AG10803 (cell line): ENCODE measurements around the gene RABGAP1L.
"Not testable (repeated sequence)": the region's sequence is repeated elsewhere in the genome, so short reads cannot be mapped to it uniquely, and the experiment has no call there.

Experiments used
- DNase-seq: peaks from one replicate; pipeline ENCODE4 v3.0.0; 2010; ENCODE audit warnings: low read depth
- H3K4me3 ChIP-seq: 2 replicates; pipeline ENCODE4 v1.5.1; 2011; ENCODE audit warnings: mild to moderate bottlenecking, low read length, control low read depth
- TF ChIP-seq, protein P1 (sequence below): conservative IDR thresholded peaks from 2 replicates; pipeline ENCODE4 v1.5.1; 2011; ENCODE audit warnings: mild to moderate bottlenecking, low read length, control low read depth, inconsistent platforms

Gene RABGAP1L

DNA sequence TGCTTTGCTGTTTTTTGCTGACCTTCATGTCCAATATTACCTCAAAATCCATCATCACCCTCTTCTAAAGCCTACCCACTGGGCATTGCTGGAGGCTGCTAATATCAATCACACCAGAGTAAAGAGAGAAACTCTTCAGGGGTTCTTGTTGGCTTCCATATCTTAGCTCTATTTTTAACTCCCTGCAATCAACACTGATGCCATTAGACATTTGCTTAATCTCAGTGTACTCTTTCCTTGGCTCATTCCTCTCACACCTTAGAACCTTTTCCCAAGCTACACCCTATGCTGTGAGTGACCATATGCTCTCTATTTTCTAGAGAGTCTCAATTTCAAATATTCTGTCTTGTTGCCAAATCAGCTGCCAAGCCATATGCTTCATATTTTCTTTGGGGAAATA, 40.6 kb upstream of the RABGAP1L start:
- TF ChIP-seq, protein P1, sequence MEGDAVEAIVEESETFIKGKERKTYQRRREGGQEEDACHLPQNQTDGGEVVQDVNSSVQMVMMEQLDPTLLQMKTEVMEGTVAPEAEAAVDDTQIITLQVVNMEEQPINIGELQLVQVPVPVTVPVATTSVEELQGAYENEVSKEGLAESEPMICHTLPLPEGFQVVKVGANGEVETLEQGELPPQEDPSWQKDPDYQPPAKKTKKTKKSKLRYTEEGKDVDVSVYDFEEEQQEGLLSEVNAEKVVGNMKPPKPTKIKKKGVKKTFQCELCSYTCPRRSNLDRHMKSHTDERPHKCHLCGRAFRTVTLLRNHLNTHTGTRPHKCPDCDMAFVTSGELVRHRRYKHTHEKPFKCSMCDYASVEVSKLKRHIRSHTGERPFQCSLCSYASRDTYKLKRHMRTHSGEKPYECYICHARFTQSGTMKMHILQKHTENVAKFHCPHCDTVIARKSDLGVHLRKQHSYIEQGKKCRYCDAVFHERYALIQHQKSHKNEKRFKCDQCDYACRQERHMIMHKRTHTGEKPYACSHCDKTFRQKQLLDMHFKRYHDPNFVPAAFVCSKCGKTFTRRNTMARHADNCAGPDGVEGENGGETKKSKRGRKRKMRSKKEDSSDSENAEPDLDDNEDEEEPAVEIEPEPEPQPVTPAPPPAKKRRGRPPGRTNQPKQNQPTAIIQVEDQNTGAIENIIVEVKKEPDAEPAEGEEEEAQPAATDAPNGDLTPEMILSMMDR = no peak
- no peak for DNase-seq
- no peak overlapping the region for H3K4me3 ChIP-seq

DNA sequence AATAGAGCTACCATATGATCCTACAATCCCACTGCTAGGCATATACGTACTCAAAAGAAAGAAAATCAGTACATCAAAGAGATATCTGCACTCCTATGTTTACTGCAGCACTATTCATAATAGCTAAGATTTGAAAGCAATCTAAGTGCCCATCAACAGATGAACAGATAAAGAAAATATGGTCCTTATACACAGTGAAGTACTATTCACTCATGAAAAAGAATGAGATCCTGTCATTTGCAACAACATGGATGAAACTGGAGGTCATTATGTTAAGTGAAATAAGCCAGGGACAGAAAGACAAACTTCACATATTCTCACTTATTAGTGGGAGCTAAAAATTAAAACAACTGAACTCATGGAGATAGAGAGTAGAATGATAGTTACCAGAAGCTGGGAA, 37.0 kb upstream of the RABGAP1L start:
- DNase-seq, H3K4me3 ChIP-seq: not testable (repeated sequence)

DNA sequence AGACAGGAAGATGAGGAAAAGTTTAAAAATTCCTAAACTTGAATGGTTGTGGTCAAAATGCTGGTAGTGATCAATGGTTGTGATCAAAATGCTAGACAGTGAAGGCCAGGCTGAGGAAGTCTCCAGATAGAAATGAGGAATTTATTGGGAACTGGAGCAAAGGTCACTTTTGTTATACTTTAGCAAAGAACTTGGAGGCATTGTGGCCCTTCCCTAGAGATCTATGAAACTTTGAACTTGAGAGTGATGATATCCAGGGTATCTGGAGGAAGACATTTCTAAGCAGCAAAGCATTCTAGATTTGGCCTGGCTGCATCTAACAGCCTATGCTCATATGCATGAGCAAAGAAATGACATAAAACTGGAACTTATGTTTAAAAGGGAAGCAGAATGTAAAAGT, 35.5 kb upstream of the RABGAP1L start:
- TF ChIP-seq, protein P1 = no peak
- DNase-seq = no peak
- H3K4me3 ChIP-seq = no peak overlapping the region

DNA sequence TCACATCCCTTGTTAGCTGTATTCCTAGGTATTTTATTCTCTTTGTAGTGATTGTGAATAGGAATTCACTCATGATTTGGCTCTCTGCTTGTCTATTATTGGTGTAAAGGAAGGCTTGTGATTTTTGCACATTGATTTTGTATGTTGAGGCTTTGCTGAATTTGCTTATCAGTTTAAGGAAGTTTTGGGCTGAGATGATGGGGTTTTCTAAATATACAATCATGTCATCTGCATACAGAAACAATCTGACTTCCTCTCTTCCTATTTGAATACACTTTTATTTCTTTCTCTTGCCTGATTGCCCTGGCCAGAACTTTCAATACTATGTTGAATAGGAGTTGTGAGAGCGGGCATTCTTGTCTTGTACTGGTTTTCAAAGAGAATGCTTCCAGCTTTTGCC, 32.1 kb upstream of the RABGAP1L start:
- not testable (repeated sequence) for DNase-seq, H3K4me3 ChIP-seq

DNA sequence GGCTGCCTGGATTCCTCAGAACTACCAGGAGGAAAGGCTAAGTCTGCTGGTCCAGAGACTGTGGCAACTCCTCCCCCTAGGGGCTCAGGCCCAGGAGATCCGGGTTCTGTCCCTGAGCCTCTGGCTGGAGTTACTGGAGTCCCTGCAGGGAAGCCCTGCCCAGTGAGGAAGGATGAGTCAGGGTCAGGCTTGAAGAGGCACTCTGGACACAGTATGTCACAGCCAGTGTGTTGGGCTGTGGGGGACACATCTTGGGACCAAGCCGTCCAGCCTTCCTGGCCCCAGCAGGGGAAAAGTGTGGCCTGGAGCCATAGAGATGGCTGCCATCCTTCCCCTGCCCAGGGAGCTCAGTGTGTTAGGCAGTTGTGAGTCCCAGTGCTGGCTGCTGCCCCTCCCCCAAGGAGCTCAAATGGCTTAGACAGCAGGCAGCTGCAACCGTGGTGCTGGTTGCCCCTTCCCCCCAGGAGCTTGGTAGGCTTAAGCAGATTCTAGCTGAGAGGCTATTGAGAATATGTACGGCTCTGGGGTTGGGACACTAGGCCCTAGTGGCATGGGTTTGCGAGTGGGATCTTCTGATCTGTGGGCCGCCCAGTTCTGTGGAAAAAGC, 28.2 kb upstream of the RABGAP1L start:
- TF ChIP-seq, protein P1 = no peak
- no peak for DNase-seq

DNA sequence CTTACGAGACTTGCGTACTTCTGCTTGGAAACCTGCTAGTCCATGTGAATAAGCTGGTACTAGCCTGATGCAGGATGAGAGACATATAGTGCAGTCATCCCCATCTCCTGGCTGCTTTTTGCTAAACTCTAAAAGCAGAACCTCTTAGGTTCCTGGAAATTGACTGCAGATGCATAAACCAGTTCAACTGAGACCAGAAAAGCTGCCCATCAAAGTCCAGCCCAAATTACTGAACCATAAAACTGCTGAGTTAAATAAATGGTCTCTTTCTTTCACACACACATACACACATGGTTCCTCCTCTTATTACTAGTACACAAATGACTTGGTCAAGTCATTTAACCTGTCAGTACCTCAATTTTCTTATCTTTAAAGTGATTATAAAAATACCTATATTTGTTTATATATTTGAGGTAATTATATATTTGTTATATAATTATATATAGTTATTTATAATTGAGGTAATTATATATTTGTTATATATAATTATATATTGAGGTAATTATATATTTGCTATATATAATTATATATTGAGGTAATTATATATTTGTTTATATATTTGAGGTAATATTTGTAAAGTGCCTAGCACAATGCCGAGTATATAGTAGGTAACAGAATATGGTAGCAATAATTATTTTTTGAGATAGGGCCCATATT, 25.2 kb upstream of the RABGAP1L start:
- no peak overlapping the region for H3K4me3 ChIP-seq
- TF ChIP-seq, protein P1 = no peak
- DNase-seq = no peak

More for the DNA sequence above, 28.2 kb upstream of the RABGAP1L start:
- H3K4me3 ChIP-seq = no peak overlapping the region

DNA sequence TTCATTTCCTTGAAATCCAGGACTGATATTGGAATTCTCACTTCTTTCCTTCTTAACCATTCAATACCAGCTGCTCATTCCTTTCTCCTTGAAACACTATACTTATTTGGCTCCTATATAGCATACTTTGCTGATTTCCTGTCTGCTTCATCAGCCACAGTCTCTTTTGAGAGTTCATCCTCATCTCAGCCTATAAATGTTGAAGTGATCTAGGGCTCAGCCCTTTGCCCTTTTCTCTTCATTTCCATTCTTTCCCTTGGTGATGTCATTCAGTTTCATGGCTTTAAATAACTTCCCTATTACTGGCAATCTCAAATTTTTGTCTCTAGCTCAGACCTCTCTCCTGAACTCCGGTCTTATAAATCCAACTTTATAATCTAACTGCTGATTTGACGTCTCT, 24.1 kb upstream of the RABGAP1L start:
- TF ChIP-seq, protein P1 = no peak
- H3K4me3 ChIP-seq = no peak overlapping the region
- DNase-seq = peak; percentile 10

DNA sequence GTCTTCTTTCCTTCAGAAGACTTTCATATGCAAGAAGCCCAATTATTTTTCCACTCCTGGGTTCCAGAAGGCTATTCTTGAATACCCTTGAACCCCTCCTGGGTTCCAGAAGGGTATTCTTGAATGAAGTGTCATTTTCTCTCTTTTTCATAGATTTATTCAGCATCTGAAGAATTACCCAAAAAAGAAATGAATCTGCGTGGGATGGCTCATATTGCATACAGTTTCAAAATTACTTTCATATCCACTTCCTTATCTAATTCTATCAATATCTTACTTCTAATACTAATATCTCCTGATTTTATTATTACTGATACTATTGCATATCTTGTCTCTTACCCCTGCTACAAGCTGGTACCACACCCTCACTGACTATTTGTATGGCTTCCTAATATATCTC, 22.6 kb upstream of the RABGAP1L start:
- no peak for DNase-seq
- no peak overlapping the region for H3K4me3 ChIP-seq
- TF ChIP-seq, protein P1 = no peak
